ENCODE data around the gene RAX2. TPM values are rescaled to one million over a fixed set of nuclear protein-coding genes. Genes with fewer than 3 reads are reported as not detected.

The RAX2 gene
- not detected in 2 replicates for total RNA-seq

GRCh38 chr19:3771906-3772455 is at the start of gene RAX2:
Gene RAX2, minus strand, starts transcription at chr19:3772228. Its CDS starts 486 bp downstream, at chr19:3771742.

GRCh38 chr19:3785938-3786824 is 14.2 kb upstream of the RAX2 start, which contains the start of gene MATK:
Gene MATK, minus strand, starts transcription at chr19:3786381. Its CDS starts 1,246 bp downstream, at chr19:3785135.

GRCh38 chr19:3762501-3763459 is 9.2 kb downstream of the RAX2 start, which contains the start of gene MRPL54:
Gene MRPL54, plus strand, starts transcription at chr19:3762682. Its CDS starts 19 bp downstream, at chr19:3762701.

GRCh38 chr19:3761382-3762129 is 10.5 kb downstream of the RAX2 start, which contains the start of gene APBA3:
Gene APBA3, minus strand, starts transcription at chr19:3761692. Its CDS starts 1,428 bp downstream, at chr19:3760264.

Small RNA genes lying within 50 kb of the gene (small RNA-seq; reads per million reads assigned to genes)
- gene AC005777.1 (ENCODE audit: low replicate concordance), result not detected

Other genes starting within 250 kb of the RAX2 start
- not detected in 2 replicates for gene TEKTIP1, start 233.1 kb downstream of the RAX2 start, total RNA-seq
- gene MFSD12, start 214.6 kb downstream of the RAX2 start, total RNA-seq, result 122 and 179 TPM in 2 replicates
- 74.4 and 82.3 TPM in 2 replicates for gene HMG20B, start 199.3 kb downstream of the RAX2 start, total RNA-seq
- under 0.01 and 0.14 TPM in 2 replicates for gene GIPC3, start 186.8 kb downstream of the RAX2 start, total RNA-seq
- gene TBXA2R, start 165.4 kb downstream of the RAX2 start, total RNA-seq, result 1.5 and 5.6 TPM in 2 replicates
- 23.6 and 36.8 TPM in 2 replicates for gene CACTIN, start 145.4 kb downstream of the RAX2 start, total RNA-seq
- gene PIP5K1C, start 71.8 kb downstream of the RAX2 start, total RNA-seq, result 27.4 and 46.8 TPM in 2 replicates
- not detected in 2 replicates for gene TJP3, start 63.8 kb downstream of the RAX2 start, total RNA-seq
- 24.1 and 27.8 TPM in 2 replicates for gene APBA3, start 10.5 kb downstream of the RAX2 start, total RNA-seq
- 41.4 and 61.5 TPM in 2 replicates for gene MRPL54, start 9.5 kb downstream of the RAX2 start, total RNA-seq
- not detected in 2 replicates for gene MATK, start 14.2 kb upstream of the RAX2 start, total RNA-seq
- gene ZFR2, start 96.8 kb upstream of the RAX2 start, total RNA-seq, result not detected in 2 replicates
- gene ATCAY, start 108.5 kb upstream of the RAX2 start, total RNA-seq, result 0.14 TPM in 1 of 2 replicates, not detected in the other
- not detected in 2 replicates for gene NMRK2, start 160.8 kb upstream of the RAX2 start, total RNA-seq
- 134 and 187 TPM in 2 replicates for gene DAPK3, start 198.9 kb upstream of the RAX2 start, total RNA-seq
- 2,308 and 5,096 TPM in 2 replicates for gene EEF2, start 213.2 kb upstream of the RAX2 start, total RNA-seq
- gene PIAS4, start 235.5 kb upstream of the RAX2 start, total RNA-seq, result 28.2 and 29.9 TPM in 2 replicates

Data from placental pericyte (primary cell).